Bronchial epithelial cell (primary cell): ENCODE measurements around the gene COL13A1. TPM values are rescaled to one million over a fixed set of nuclear protein-coding genes. Genes with fewer than 3 reads are reported as not detected.

Experiments used
- DNase-seq: peaks from one replicate; pipeline ENCODE4 v3.0.0-alpha.2; 2010; ENCODE audit warnings: low read depth
- FAIRE-seq: peaks from 2 replicates; lab custom pipeline; 2011; peaks lifted over from hg19 to GRCh38; lab: Jason Lieb, UNC
- H3K27me3 ChIP-seq: 2 replicates; pipeline ENCODE4 v1.5.1; 2011; ENCODE audit warnings: low read length; ENCODE audit not compliant: control insufficient read depth, insufficient read depth
- H3K36me3 ChIP-seq: 2 replicates; pipeline ENCODE4 v1.5.1; 2011; ENCODE audit warnings: low read length; ENCODE audit not compliant: control insufficient read depth, insufficient read depth
- H3K4me3 ChIP-seq: 2 replicates; pipeline ENCODE4 v1.5.1; 2011; ENCODE audit warnings: mild to moderate bottlenecking, low read depth, low read length, control low read depth
- CTCF ChIP-seq: IDR thresholded peaks from 2 replicates; pipeline ENCODE4 v1.5.1; 2011; ENCODE audit warnings: mild to moderate bottlenecking, moderate library complexity, low read length, control low read depth, inconsistent platforms; ENCODE audit not compliant: insufficient read depth, severe bottlenecking
- total RNA-seq: library from RNA; depleted of rRNA; stranded (reverse); fragments of >200 nt; gene quantifications from 2 replicates; pipeline ENCODE4 v1.2.1, GENCODE V29; 2014

The COL13A1 gene
- total RNA-seq, 1 donor from 2014 or later: under 0.01 TPM

GRCh38 chr10:69885379-69886013, 83.8 kb downstream of the COL13A1 start:
- Histone ChIP-seq H3K27me3 (peaks cover 15% of the 10 kb centered on the region), H3K36me3 (no peaks in the 10 kb centered on the region), H3K4me3 (no peak overlapping the region)
- DNase-seq (no peak), FAIRE-seq (no peak)
- peak; percentile 44 for TF ChIP-seq CTCF

DNA sequence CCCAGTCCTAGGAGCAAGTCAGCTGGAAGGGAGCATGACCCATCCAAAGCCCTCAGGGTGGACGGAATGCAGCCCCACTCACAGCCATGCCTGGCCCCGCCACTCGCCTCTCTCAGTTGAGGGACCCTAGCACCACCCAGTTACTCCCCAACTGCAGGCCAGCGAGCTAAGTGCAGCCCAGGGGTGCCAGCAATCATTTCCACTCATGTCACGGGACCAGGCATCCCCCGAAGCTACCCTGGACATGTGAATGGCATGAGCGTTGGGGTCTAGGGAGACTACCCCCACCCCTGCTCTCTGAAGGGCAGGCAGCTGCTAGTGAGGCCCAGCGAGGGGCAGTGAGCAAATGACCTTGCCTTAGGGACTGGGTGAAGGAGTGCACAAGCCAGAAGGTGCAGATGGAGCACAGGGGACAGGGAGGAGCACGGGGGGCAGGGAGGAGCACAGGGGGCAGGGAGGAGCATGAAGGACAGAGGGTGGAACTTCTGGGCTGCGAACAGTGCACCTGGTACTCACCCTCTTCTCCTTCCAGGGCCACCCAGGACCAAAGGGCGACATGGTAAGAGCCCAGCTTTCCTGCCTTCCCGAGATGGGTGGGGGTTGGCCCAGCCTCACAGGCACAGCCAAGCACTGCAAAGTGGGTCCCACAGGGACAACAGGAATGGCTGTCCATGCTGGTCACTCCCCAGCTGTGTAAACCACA, 87.3 kb downstream of the COL13A1 start:
- H3K4me3 ChIP-seq: no peak overlapping the region
- no peaks in the 10 kb centered on the region for H3K36me3 ChIP-seq
- FAIRE-seq: no peak
- TF ChIP-seq CTCF: no peak
- DNase-seq: no peak
- H3K27me3 ChIP-seq: peaks cover 5% of the 10 kb centered on the region

DNA sequence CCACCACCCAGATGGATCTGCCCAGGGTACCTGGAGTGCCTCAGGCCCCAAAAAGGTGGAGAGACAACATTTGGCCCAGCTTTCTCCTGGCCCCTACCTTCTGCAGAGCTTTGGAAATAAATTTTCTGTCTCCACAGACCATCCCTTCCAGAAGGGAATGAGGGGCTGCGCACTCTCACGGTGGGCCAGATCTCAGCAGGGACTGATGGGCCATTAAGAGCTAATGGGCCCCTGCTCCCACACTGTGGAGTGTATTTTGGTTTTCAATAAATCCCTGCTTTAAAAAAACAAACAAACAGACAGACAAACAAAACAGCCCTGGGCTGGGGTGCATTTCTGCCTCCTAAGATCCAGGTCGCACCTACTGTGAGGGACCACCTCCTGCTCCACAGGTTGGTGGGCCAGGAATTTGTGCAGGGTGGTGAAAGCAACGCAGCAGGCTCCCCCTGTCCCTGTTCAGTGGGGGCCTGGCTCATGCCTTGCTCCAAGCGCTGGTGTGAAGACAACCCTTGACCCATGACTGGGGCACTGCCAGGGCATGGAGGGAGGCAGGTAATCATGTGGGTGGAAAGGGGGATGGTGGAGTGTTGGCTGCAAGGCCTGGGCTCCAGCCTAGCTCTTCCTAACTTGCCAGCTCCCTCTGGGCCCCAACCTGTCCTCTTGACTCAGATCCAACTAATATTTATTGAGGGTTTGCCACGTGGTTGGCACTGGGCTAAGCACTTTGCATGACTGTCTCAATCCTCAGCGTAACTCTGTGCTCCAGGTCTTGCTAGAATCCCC, 88.5 kb downstream of the COL13A1 start:
- no peak for FAIRE-seq
- peaks cover 3% of the 10 kb centered on the region for H3K27me3 ChIP-seq
- TF ChIP-seq CTCF: no peak
- no peak overlapping the region for H3K4me3 ChIP-seq
- H3K36me3 ChIP-seq: no peaks in the 10 kb centered on the region
- peak; percentile 42 for DNase-seq

DNA sequence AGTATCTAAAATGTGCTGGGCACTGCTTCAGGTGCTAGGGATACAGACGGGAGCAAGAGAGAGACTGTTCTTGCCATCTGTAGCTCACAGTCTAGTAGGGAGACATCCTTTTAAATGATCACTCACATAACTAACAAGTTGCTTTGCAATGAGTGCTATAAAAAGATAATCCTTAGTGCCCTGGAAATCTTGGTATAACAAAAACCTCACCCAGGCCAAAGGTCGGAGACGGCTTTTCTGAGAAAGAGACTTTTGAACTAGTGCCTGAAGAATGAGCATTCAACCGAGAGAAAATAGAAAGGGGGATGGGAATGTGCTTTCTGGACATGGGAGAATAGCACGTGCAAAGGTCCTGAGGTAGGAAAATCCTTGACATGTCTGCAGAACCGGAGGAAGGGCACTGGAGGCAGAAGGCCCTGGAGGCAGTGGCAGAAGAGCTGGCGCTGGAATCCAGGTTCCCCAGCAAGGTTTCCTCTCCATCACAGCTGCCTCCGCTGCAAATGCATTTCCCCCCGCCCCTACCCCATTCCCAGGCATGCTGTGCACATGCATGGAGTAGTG, 89.4 kb downstream of the COL13A1 start:
- Histone ChIP-seq H3K36me3 (no peaks in the 10 kb centered on the region), H3K4me3 (no peak overlapping the region), H3K27me3 (peaks cover 4% of the 10 kb centered on the region)
- TF ChIP-seq CTCF: no peak
- no peak for DNase-seq
- FAIRE-seq: no peak

DNA sequence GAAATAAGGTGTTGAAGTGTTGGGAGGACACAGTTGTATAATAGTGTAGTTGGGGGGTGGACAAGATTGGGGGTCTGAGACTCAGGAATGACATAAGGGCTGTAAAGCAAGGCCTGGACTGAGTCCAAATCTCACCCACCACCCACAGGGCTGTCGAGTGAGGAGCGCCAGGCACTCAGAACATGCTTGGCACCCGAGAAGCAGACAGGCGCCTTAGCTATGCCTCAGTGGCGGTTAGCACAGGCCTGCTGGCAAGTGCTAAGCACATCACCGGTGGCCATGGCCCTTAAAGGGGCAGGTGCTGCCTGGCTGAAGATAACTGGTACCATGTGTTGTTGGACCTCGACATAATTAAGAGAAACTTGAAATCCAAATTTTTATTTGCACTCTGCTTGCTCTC, 90.7 kb downstream of the COL13A1 start:
- Histone ChIP-seq H3K36me3 (no peaks in the 10 kb centered on the region), H3K4me3 (no peak overlapping the region), H3K27me3 (peaks cover 8% of the 10 kb centered on the region)
- FAIRE-seq: no peak
- TF ChIP-seq CTCF: no peak
- DNase-seq: no peak
